Activated CD4-positive, alpha-beta T cell treated with anti-CD3 and anti-CD28 coated beads for 36 hours (primary cell): Measurements from ENCODE around the gene MACF1. TPM values are rescaled to one million over a fixed set of nuclear protein-coding genes. Genes with fewer than 3 reads are reported as not detected.

Source experiments
- ATAC-seq: fragments of 200-7000 bp; cut with Tn5 transposase; one replicate; pipeline ENCODE4 v1.10.0; 2021; ENCODE audit warnings: mild to moderate bottlenecking, moderate library complexity
- CTCF ChIA-PET: fragments of 350-600 bp; sonication (Branson Sonifier 250); formaldehyde crosslinking; loops from one replicate; lab custom pipeline; 2021; ENCODE audit warnings: antibody characterized with exemption; lab: Charles Lee
- POLR2A ChIA-PET: fragments of 350-600 bp; sonication (Branson Sonifier 250); formaldehyde crosslinking; loops from one replicate; lab custom pipeline; 2021; ENCODE audit warnings: antibody characterized with exemption, inconsistent platforms; lab: Charles Lee
- DNase-seq: peaks from one replicate; pipeline ENCODE4 v3.0.0-alpha.2; 2020
- H3K27ac Mint-ChIP-seq: one replicate; pipeline ENCODE4 v1.8.0; 2021; ENCODE audit warnings: mixed read lengths
- H3K27me3 Mint-ChIP-seq: one replicate; pipeline ENCODE4 v1.8.0; 2021; ENCODE audit warnings: mixed read lengths
- H3K36me3 Mint-ChIP-seq: one replicate; pipeline ENCODE4 v1.8.0; 2021; ENCODE audit warnings: low read depth, mixed read lengths
- H3K4me1 Mint-ChIP-seq: one replicate; pipeline ENCODE4 v1.8.0; 2021; ENCODE audit warnings: mixed read lengths
- H3K4me3 Mint-ChIP-seq: one replicate; pipeline ENCODE4 v1.8.0; 2021; ENCODE audit warnings: mild to moderate bottlenecking, moderate library complexity, mixed read lengths
- H3K9me3 Mint-ChIP-seq: one replicate; pipeline ENCODE4 v1.8.0; 2021; ENCODE audit warnings: low read depth, mixed read lengths
- intact Hi-C, 2 experiments: fragments of 100-400 bp; cut with DNase I in 1 of 2; cut with micrococcal nuclease in 1 of 2; formaldehyde crosslinking; loops; one replicate each; pipeline versions ENCODE4 v1.14.2 to v1.15.1; 2022 to 2024; cut with DNase I, micrococcal nuclease
- total RNA-seq, 2 experiments: library from RNA; stranded (reverse); gene quantifications; one replicate each; pipeline ENCODE4 v1.2.3, GENCODE V29; 2021

The MACF1 gene
- total RNA-seq, 2 experiments from 2014 or later = 192 to 195 TPM

DNA sequence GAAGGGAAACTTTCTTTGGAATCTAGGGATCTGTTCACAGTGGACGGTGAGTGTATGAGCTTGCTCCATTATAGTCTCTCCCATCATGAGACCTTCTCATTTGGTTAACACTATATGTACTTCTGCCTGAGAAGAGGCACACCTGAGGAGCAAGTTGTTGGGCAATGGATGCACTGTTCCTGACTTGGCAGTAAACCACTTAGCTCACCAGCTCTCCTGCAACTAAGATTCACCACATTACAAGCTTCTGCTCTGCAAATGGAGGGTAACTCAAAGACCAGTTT lies 10.2 kb downstream of the MACF1 start:
- Mint-ChIP-seq H3K36me3 (peaks cover 22% of the 10 kb centered on the region), H3K27ac (peak overlapping the region; percentile 97), H3K4me1 (peaks cover 53% of the 10 kb centered on the region), H3K27me3 (no peaks in the 10 kb centered on the region), H3K4me3 (peak overlapping the region; percentile 90), H3K9me3 (no peaks in the 10 kb centered on the region)
- ATAC-seq (no peak), DNase-seq (no peak)
- intact Hi-C loops = no loop called here
- ChIA-PET POLR2A (interaction anchor here (0.6 to 2.0 kb wide), 4 partner anchors 10 to 176 kb away, joined by 4 to 17 read pairs (median 6); partner anchors contain the start of gene MACF1), CTCF (interaction anchor here (0.6 to 6.2 kb wide), 13 partner anchors 9 to 522 kb away, joined by 3 to 75 read pairs (median 4); partner anchors contain the start of gene MACF1)

DNA sequence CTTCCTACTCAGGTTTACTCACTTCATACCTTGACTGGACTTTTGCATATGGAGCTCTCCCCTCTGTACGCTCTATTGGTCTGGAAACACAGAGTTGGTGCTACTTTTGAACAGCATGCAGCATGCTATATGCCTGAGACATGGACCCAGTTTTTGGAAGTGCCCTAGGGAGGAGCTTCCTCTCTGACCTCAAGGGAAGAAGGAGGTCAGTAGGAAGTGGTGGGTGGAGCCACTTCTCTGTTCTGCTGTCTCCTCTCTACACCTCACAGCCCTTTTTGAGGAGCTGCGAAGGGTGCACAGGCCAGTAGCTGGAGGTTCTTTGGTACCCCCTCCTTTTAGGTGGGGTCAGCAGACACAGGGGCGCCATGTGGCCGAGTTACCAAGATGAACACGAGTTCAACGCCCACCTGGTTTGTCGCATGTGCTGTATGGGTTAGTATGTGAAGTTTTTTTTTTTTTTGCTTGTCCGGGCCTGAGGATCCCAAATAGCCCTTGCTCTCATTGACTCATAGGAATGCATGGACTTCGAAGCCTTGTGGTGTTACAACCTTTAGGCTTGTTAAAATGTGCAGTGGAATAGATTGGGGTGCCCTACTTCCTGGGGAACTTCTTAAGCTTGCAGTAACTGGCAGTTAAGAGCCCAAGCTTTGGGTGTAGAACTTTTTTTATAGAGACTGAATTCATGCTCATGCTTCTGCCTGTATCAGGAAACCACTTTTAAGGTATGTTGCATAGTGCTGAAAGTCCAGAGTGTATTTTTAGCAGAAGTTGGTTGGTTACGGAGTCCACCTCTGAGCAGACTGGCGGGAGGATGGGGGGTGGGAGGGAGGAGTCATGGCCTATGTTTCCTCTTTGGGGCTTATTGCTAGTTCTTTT lies 10.7 kb downstream of the MACF1 start:
- intact Hi-C loops = loop anchor here in 1 of 2 experiments (1.0 to 5.0 kb wide), 2 partner anchors 10 to 33 kb away; no protein-coding TSS in a partner anchor
- ChIA-PET POLR2A (interaction anchor here (0.6 to 2.0 kb wide), 4 partner anchors 10 to 176 kb away, joined by 4 to 17 read pairs (median 6); partner anchors contain the start of gene MACF1), CTCF (interaction anchor here (0.6 to 6.2 kb wide), 14 partner anchors 8 to 522 kb away, joined by 3 to 75 read pairs (median 4); partner anchors contain the start of gene MACF1)
- ATAC-seq = peak; percentile 77
- peak; percentile 63 for DNase-seq
- Mint-ChIP-seq H3K36me3 (peaks cover 22% of the 10 kb centered on the region), H3K27me3 (no peaks in the 10 kb centered on the region), H3K27ac (peak overlapping the region; percentile 97), H3K4me1 (peaks cover 53% of the 10 kb centered on the region), H3K4me3 (peak overlapping the region; percentile 90), H3K9me3 (no peaks in the 10 kb centered on the region)

DNA sequence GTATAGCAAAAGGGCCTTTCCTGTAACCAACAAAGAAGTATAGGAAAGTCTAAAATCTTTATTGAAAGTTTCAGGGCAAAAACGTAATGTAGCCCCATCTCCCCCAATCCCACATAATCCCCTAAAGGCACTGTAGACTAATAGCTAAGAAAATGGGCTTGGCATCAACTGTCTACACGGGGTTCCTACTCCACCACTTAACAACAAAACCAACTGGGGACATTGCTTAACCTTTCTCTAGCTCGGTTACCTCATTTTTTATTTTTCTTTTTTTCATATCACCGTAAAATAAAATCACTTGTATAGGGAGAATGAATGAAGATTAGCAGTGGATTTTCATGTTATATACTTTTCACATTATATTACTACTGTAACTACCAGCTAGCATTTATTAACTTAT lies 12.3 kb downstream of the MACF1 start:
- Mint-ChIP-seq H3K9me3 (no peaks in the 10 kb centered on the region), H3K36me3 (peaks cover 26% of the 10 kb centered on the region), H3K27me3 (no peaks in the 10 kb centered on the region), H3K4me1 (peaks cover 63% of the 10 kb centered on the region), H3K27ac (peak overlapping the region; percentile 97), H3K4me3 (peak overlapping the region; percentile 90)
- POLR2A ChIA-PET = no interaction called here
- intact Hi-C loops = loop anchor here in 1 of 2 experiments (5.0 kb wide), 1 partner anchor 34 kb away; no protein-coding TSS in a partner anchor
- CTCF ChIA-PET = interaction anchor here (0.6 to 6.2 kb wide), 7 partner anchors 10 to 1147 kb away, joined by 3 to 75 read pairs (median 5); partner anchors contain the start of gene MACF1
- no peak for ATAC-seq
- no peak for DNase-seq

DNA sequence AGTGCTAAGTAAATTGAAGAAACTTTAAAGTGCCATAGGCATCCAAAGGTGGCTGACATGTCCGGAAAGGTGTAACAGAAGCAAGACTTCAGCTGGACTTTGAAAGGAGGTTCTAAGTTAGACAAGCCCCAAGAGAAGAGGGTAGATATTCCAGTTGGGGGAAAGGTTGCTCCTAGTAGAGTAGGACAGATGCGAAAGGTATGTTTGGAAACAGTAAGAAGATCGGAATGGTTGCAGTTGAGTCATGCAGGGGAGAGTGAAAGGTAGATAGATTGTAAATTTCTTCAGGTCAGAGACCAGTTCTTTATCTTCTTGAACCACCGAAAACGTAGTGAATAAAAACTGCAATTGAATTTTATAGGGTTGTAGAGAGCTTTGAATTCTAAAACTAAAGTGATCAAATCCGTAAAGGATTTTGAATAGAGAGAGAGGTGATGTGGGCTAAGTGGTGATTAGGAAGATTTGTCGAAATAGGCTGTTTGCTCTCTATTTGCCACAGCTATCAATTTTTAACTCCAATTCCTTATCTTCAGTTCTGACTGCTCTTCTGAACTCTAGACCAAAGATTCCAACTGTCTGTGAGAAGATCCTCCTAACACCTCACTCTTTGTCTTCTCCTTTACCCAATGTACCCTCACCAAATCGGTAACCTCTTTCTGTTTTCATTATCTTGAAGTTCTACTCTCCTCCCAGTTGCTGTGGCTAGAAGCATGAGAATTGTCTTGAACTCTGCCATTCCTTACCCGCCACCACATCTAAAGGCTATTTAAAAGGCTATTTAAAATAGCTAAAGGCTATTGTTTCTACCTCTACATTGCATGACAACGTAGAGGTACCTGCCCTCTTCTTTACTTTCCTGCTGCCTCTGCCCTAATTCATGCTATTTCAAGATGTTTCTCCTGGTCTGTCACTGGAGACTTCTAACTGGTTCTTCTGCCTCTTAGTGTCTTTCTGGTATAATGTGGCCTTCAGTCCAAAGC lies 16.7 kb downstream of the MACF1 start:
- intact Hi-C loops = no loop called here
- no peaks in the 10 kb centered on the region for H3K9me3 Mint-ChIP-seq
- no peak overlapping the region for H3K27ac Mint-ChIP-seq
- H3K4me1 Mint-ChIP-seq = peaks cover 68% of the 10 kb centered on the region
- H3K4me3 Mint-ChIP-seq = no peak overlapping the region
- no peaks in the 10 kb centered on the region for H3K27me3 Mint-ChIP-seq
- H3K36me3 Mint-ChIP-seq = peaks cover 37% of the 10 kb centered on the region
- DNase-seq (no peak), ATAC-seq (no peak)
- POLR2A ChIA-PET = interaction anchor here (1.3 kb wide), 1 partner anchor 16 kb away, joined by 3 read pairs; no protein-coding TSS in a partner anchor
- CTCF ChIA-PET = interaction anchor here (0.6 to 2.7 kb wide), 8 partner anchors 11 to 313 kb away, joined by 3 to 7 read pairs (median 3); partner anchors contain the start of gene MACF1

DNA sequence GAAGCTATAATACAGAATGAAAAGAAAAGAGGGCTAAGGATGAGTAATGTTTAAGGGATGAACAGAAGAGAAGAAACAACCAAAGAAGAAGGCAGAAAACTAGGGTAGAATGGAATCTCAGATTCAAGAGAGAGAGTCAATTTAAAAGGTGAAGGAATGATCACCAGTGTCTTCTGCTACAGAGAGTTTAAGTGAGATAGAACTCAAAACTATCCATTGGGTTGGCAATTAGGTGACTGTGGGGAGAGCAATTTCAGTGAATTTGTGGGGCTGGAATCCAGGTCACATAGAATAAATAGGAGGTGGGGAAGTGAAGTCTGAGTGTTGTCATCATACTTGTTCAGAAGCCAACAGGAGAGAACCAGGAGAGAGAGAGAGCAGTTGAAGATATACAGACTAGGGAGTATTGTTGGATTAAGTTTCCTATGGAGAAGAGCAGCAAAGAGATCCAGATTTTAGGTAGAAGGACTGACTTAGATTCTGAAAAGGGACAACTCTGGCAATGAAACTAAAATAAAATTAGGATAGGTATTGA lies 19.9 kb downstream of the MACF1 start:
- CTCF ChIA-PET = interaction anchor here (0.8 to 1.5 kb wide), 3 partner anchors 10 to 31 kb away, joined by 3 to 5 read pairs (median 4); no protein-coding TSS in a partner anchor
- Mint-ChIP-seq H3K4me3 (no peak overlapping the region), H3K27ac (peak overlapping the region; percentile 16), H3K9me3 (no peaks in the 10 kb centered on the region), H3K36me3 (peaks cover 35% of the 10 kb centered on the region), H3K27me3 (no peaks in the 10 kb centered on the region), H3K4me1 (peaks cover 66% of the 10 kb centered on the region)
- ATAC-seq (no peak), DNase-seq (no peak)
- POLR2A ChIA-PET = no interaction called here
- intact Hi-C loops = no loop called here

DNA sequence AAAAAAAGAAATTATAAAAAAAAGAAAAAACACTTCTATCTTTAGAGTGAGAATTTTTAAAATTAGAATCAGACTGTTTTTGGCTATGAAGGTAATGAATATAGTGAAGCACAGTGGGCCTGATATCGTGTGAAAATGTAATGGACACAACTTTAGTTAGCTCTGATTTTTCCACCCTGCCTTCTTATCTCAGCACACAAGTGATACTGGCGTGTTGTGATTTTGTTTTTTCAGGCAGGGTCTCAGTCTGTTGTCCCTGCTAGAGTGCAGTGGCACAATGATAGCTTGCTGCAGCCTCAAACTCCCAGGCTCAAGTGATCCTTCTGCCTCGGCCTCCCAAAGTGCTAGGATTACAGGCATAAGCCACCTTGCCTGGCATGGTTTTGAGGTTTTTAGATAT lies 22.3 kb downstream of the MACF1 start:
- ChIA-PET POLR2A (interaction anchor here (1.4 kb wide), 1 partner anchor 11 kb away, joined by 3 read pairs; no protein-coding TSS in a partner anchor), CTCF (interaction anchor here (1.1 to 1.5 kb wide), 4 partner anchors 10 to 15 kb away, joined by 3 to 5 read pairs (median 4); no protein-coding TSS in a partner anchor)
- DNase-seq (no peak), ATAC-seq (no peak)
- intact Hi-C loops = loop anchor here in 1 of 2 experiments (2.0 kb wide), 1 partner anchor 16 kb away; no protein-coding TSS in a partner anchor
- Mint-ChIP-seq H3K27me3 (no peaks in the 10 kb centered on the region), H3K36me3 (peaks cover 36% of the 10 kb centered on the region), H3K27ac (no peak overlapping the region), H3K4me3 (no peak overlapping the region), H3K9me3 (no peaks in the 10 kb centered on the region), H3K4me1 (peaks cover 66% of the 10 kb centered on the region)

DNA sequence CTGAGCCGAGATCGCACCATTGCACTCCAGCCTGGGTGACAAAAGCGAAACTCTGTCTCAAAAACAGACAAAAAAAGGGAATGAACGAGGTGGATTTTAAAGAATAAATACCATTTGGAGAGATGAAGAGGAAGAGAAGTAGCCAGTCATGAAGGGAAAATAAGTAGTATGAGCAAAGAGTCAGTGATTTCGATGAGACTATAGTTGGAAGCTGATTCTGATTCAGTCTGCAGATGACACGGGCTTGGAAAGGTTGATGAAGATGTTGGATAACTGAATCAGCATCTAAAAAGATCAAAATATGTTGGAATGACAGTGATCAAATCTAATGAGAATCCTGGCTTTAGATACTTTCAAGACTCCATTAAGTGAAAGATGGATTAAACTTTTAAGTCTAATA lies 23.8 kb downstream of the MACF1 start:
- no peaks in the 10 kb centered on the region for H3K27me3 Mint-ChIP-seq
- ChIA-PET CTCF (interaction anchor here (1.5 kb wide), 1 partner anchor 9 kb away, joined by 7 read pairs; no protein-coding TSS in a partner anchor), POLR2A (interaction anchor here (1.3 to 1.4 kb wide), 2 partner anchors 10 to 13 kb away, joined by 3 to 4 read pairs; no protein-coding TSS in a partner anchor)
- no peak overlapping the region for H3K4me3 Mint-ChIP-seq
- H3K36me3 Mint-ChIP-seq = peaks cover 37% of the 10 kb centered on the region
- H3K27ac Mint-ChIP-seq = no peak overlapping the region
- ATAC-seq (no peak), DNase-seq (no peak)
- no peaks in the 10 kb centered on the region for H3K9me3 Mint-ChIP-seq
- peaks cover 60% of the 10 kb centered on the region for H3K4me1 Mint-ChIP-seq
- intact Hi-C loops = no loop called here

DNA sequence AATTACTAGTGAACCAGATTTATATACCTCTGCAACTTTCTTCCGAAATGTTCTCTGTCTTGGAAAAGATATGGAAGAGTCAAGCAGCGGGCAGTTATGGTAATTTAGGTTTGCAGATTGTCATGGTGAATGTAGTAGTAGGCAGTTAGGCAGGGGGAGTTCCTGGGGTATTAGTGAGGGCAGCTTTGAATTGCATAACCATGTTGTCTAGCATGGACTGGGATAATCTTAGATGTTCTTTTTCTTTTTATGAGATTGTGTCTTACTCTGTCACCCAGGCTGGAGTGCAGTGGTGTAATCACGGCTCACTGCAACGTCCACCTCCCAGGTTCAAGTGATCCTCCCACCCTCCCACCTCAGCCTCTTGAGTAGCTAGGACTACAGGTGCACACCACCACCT lies 25.0 kb downstream of the MACF1 start:
- CTCF ChIA-PET = interaction anchor here (0.6 kb wide), 1 partner anchor 25 kb away, joined by 3 read pairs; the partner anchor contains the start of gene MACF1
- intact Hi-C loops = no loop called here
- H3K4me1 Mint-ChIP-seq = peaks cover 52% of the 10 kb centered on the region
- no peaks in the 10 kb centered on the region for H3K27me3 Mint-ChIP-seq
- POLR2A ChIA-PET = interaction anchor here (1.3 kb wide), 1 partner anchor 14 kb away, joined by 4 read pairs; no protein-coding TSS in a partner anchor
- H3K36me3 Mint-ChIP-seq = peaks cover 35% of the 10 kb centered on the region
- no peak for DNase-seq
- H3K27ac Mint-ChIP-seq = no peak overlapping the region
- no peaks in the 10 kb centered on the region for H3K9me3 Mint-ChIP-seq
- no peak overlapping the region for H3K4me3 Mint-ChIP-seq
- no peak for ATAC-seq

DNA sequence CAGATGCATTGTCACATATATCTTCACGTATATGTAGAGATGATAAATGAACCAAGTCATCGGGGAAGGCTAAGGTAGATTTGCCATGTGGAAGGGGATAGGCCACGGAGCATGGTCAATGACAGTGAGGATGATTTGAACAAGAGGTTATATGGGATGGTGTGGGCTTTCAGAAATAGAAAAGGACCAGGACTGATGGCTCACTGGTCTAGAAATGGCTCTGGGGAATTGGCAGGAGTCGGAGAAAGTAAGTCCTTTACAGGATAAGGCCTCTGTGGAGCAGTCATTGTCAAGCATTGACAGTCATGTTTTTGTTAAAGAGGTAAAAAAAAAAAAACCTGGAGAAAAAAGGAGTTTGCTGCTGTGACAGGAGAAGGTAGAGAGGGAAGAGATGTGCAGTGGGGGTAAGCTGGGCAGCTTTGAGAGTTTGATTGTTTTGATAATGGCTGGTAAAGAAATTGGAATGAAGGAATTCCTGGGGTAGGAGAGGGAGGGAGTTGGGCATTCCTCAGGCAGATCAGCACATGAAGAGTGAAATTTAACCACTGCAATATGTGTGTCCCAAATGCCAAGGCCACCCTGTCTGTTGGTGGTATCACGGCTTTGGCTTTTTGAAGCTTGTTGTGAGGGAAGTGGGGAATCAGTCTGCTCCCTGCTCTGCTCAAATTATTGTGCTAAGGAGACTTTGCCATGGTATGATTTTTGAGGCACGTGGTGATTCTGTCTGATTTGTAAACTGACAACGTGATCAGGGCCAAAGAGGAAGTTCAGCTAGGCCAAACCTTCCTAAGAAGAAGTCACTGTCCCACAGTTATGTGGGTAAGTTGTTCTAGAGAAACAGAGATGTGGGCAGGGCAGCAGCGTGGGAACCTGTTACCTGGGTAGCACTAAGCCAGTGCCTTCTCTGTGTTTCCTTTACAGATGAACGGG lies 26.0 kb downstream of the MACF1 start:
- peak overlapping the region; percentile 27 for H3K4me3 Mint-ChIP-seq
- no peaks in the 10 kb centered on the region for H3K9me3 Mint-ChIP-seq
- H3K27ac Mint-ChIP-seq = peak overlapping the region; percentile 59
- ATAC-seq (peak; percentile 75), DNase-seq (peak; percentile 42)
- H3K36me3 Mint-ChIP-seq = peaks cover 38% of the 10 kb centered on the region
- ChIA-PET POLR2A (interaction anchor here (0.6 to 0.9 kb wide), 2 partner anchors 25 to 376 kb away, joined by 3 read pairs; no protein-coding TSS in a partner anchor), CTCF (interaction anchor here (0.6 to 1.5 kb wide), 4 partner anchors 16 to 1776 kb away, joined by 3 to 5 read pairs (median 4); no protein-coding TSS in a partner anchor)
- H3K4me1 Mint-ChIP-seq = peaks cover 53% of the 10 kb centered on the region
- intact Hi-C loops = loop anchor here in 1 of 2 experiments (2.0 kb wide), 1 partner anchor 38 kb away; no protein-coding TSS in a partner anchor
- no peaks in the 10 kb centered on the region for H3K27me3 Mint-ChIP-seq
